Left ventricle myocardium superior (tissue), 1 donor: ENCODE results near the gene CHID1. TPM values are rescaled to one million over a fixed set of nuclear protein-coding genes. Genes with fewer than 3 reads are reported as not detected.

Experiments
- ATAC-seq: fragments of 200-7000 bp; cut with Tn5 transposase; one replicate; pipeline ENCODE4 v1.9.1; 2020; ENCODE audit warnings: mild to moderate bottlenecking, moderate library complexity
- DNase-seq: peaks from one replicate; pipeline ENCODE4 v3.0.0-alpha.2; 2020
- intact Hi-C: fragments of 100-400 bp; cut with micrococcal nuclease; formaldehyde crosslinking; loops from one replicate; pipeline ENCODE4 v1.11.0; 2022
- total RNA-seq: library from RNA; stranded (reverse); fragmentation: NEBNext Ultra II Directional; extraction: Animal tissue kit (Norgen Biotek cat#: 25700); gene quantifications from one replicate; pipeline ENCODE4 v1.2.1, GENCODE V29; 2021
- donor health status: DM: no; HTN: yes; CAD: no; lungs with severe emphysema.

Gene CHID1
- total RNA-seq, 1 donor from 2014 or later = 53.0 TPM

DNA sequence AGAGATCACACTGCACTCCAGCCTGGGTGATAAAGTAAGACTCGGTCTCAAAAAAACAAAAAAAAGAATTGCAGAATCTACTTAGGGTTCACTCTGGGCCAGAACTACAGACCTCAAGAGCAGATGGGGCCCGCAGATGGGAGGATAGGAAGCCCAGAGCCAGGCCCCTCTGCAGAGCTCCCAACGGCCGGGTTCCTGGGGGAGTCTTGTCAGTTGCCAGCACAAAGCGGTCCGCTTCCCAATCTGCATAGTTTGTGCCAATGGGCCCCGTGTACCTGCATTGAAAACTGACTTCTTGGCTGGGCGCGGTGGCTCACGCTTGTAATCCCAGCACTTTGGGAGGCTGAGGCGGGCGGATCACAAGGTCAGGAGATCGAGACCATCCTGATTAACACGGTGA, 1.7 kb upstream of the CHID1 start:
- no peak for ATAC-seq
- DNase-seq = no peak
- intact Hi-C loops = no loop called here

DNA sequence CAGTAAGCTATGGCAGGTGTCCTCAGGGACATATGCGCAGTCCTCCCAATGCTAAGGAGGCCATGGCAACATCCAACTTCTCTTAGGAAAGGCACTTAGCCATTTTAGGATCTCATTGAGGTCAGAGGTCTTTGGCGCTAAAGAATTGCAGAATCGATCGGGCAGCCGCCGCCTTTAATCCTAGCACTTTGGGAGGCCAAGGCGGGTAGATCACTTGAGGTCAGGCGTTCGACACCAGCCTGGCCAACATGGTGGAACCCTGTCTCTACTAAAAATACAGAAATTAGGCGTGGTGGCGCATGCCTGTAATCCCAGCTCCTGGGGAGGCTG, 1.2 kb upstream of the CHID1 start:
- intact Hi-C loops = no loop called here
- no peak for DNase-seq
- ATAC-seq = no peak

DNA sequence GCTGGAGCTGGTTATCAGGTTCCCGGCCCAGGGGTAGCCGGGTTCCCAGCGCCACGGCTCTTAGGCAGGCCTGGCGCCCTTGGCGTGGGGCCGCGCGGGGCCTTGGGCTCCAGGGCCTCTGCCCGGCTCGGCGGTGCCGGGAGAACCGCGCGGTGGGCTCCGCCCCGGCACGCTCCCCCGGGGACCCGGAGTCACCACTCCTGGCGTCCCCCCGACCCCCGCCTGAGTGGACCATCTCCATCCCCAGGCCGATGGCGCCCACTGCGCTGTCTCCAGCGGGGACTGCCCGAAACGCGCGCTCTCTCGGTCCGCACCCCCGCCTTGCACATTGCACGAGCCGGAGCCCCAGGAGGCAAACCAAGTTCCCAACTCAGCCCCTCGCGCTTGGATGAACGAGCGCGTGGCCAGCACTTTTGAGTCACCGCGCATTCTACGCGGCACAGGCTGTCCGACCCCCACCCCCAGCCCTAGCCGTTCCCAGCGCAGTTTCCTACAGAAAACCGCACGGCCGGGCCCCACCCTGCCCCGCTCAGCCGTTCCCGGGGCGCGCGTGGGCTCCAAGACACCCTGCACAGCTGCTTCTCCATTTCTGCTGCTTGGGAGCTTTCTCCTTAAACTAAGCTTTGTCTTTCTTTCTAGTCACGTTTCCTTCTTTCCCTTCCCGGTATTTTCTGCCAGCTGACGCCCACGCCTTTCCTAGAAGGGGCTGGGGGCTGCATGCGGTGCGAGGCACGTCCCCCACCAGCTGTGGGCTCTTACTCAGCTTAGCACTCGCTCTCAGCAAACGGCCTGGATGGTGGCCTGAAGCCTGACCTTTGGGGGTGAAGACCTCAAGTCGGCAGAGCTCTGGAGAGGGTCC, 650 bp upstream of the CHID1 start:
- ATAC-seq (peak; percentile 38), DNase-seq (peak; percentile 67)
- intact Hi-C loops = no loop called here

DNA sequence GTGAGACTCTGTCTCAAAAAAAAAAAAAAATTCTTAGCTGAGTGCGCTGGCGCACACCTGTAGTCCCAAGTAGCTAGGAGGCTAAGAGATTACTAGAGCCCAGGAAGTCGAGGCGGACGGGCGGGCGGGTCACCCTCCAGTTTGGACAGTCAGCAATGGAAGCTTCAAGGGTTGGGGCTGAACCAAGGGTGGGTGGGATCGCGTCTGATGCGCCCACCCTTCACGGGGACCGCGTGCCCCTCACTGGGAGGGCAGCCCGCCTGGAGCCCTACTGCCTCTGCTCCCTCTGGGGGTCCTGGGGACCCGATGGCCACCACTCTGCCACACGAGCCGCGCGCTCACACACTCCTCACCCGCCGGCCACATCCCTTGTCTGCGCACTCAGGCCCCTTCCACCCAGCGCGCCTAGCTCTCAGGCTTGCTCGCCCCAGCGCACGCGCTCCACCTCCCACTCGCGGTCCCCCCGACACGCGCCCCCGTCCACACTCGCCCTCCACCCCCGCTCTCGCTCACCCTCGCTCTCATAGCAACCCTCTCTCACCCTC, 494 bp downstream of the CHID1 start:
- intact Hi-C loops = no loop called here
- ATAC-seq = peak; percentile 2

DNA sequence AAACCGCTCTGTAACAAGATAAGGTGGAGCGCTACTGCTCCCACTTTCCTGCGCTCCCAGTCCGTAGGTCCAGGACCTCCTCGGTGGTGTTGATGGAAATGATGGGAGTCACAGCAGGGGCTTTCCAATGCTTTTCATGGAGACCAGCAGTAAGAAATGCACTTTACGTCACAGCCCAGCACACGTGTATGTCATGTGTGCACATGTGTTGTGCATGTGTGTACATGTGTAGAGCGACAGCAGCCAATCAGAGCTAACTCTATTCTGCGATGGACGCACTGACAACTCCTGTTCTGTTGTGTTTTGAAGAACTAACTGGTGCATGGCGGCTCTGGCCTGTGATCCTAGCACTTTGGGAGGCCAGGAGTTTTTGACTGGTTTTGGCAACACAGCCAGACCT, 1.2 kb downstream of the CHID1 start:
- ATAC-seq (no peak), DNase-seq (no peak)
- intact Hi-C loops = no loop called here

More for the DNA sequence above, 494 bp downstream of the CHID1 start:
- no peak for DNase-seq

DNA sequence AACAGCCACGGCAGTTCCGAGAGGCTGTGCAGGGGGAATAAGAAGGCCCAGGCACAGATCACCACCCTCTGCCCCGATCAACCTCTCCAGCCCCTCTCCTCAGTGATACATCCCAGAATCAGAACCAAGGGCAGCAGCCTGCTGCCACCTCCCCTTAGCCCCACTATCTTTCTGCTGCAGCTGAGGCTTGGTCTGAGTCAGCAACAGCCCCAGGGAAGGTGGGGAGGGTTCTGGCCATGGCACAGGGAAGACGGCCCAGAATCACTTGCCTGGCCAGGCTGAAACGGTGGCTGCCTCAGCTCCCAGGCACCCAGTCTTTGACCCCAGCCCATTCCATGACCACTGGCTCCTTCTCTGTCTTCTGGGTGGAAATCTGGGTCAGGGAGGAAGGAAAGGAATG, 2.3 kb downstream of the CHID1 start:
- ATAC-seq (no peak), DNase-seq (no peak)
- intact Hi-C loops = no loop called here

DNA sequence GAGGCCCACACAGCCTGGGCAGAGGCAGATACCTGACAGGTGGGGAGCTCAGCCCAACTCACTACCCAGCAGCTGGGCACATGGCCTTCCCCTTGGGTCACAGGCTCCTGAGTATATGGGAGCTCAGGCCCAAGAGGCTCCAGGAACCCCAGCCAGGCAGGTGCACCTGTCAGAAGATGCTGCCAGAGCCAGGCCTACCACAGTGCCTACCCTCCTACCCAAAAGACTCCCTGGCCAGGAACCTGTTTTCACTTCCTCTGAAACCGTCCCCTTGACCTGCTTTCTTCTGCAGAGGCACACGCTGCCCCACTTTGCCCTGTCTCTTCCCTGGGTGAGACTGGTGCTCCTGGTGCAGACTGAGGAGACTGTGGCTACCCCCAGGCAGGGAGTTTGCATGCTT, 2.9 kb downstream of the CHID1 start:
- no peak for ATAC-seq
- no peak for DNase-seq
- intact Hi-C loops = no loop called here

DNA sequence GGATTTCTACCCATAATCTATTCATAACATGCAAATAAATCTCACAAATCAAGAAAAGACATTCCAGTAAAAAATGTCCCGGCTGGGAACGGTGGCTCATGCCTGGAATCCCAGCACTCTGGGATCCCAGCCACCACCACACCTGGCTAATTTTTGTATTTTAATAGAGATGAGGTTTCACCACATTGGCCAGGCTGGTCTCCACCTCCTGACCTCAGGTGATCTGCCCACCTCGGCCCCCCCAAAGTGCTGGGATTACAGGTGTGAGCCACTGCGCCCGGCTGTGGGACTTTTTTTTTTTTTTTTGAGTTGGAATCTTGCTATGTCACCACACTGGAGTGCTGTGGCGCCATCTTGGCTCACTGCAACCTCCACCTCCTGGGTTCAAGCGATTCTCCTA, 4.7 kb downstream of the CHID1 start:
- no peak for ATAC-seq
- DNase-seq = no peak
- intact Hi-C loops = no loop called here

DNA sequence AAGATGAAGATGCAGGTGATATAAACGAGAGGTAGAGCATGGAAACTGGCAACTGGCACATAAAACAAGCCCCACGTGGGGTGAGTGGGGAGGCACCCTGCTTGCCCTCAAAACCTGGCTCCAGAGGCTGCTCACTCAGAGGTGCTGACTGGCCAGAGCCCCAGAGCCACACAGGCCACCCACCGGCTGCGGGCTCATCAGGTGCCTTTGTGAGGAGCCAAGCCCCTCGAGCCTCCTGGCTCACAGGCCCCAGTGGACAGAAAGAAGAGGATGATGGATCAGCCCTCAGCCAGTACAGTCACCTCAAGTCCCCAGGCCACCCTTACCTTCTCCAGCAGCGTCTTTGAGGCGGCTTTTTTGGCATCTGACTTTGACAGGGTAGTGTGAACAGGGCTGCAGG, 6.2 kb downstream of the CHID1 start:
- intact Hi-C loops = no loop called here
- DNase-seq (no peak), ATAC-seq (no peak)

DNA sequence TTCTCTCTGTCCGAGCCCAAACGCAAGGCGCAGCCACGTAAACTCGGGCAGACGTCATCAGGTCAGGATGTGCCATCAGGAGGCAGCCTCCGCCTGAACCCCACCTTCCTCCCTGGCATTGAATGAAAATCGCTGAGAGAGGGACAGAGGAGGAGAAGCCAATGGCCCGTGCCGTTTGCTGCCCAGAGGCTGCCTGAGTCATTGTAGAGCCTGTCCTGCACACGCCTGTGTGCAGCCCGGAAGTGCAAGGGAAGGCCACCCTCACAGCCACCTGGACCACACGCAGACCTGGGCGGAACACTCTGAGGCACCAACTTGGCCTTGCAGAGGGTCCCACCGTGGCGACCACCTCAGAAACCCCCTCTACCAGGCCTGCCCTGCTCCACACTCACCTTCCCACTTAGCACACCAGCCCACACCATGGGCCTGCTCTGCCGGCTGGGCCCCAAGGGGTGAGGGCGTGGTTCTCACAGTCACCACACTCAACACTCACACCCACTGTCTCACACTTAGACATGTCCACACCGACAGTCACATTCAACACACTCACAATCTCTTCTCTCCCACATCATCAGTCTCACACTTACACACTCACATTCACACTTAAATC, 9.1 kb downstream of the CHID1 start:
- DNase-seq = no peak
- intact Hi-C loops = no loop called here

DNA sequence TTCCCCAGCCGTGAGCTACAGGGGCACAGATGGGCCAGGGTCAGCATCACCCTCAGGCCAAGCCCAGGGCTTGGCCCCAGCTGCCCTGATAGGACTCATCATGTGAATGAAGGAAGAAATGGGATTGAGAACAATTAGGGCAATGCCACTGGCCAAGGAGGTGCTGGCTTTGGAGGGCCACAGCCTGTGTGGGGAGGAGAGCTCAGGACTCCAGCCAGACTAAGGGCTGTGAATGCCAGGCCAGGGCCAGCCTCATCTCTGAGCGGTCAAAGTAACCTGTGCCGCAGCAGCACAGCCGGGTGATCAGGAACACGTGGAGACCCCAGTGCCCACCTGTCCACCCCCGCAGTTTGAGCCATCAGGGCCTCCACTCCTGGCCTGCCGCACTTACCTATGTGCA, 10.1 kb downstream of the CHID1 start:
- DNase-seq (no peak), ATAC-seq (no peak)
- intact Hi-C loops = no loop called here

More for the DNA sequence above, 9.1 kb downstream of the CHID1 start:
- no peak for ATAC-seq

DNA sequence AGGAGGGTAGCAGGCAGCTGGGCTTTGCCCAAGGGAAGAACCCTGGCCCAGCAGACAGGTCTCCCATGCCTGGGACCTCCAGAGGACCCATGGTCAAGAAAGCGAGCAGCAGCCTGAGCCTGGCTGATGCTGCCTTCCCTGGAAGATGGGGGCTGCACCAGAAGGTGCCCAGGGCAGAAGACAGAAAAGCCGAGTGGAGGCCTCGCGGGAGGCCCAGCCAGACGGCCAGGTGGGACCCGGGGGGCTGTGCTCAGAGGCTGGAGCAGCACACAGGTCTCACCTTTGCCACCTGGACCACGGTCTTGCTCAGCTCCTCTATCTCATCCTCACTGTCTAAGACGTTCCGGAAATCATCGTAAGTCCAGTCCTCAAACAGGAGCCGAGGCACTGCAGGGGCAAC, 10.9 kb downstream of the CHID1 start:
- intact Hi-C loops = no loop called here
- DNase-seq = no peak
- ATAC-seq = no peak

DNA sequence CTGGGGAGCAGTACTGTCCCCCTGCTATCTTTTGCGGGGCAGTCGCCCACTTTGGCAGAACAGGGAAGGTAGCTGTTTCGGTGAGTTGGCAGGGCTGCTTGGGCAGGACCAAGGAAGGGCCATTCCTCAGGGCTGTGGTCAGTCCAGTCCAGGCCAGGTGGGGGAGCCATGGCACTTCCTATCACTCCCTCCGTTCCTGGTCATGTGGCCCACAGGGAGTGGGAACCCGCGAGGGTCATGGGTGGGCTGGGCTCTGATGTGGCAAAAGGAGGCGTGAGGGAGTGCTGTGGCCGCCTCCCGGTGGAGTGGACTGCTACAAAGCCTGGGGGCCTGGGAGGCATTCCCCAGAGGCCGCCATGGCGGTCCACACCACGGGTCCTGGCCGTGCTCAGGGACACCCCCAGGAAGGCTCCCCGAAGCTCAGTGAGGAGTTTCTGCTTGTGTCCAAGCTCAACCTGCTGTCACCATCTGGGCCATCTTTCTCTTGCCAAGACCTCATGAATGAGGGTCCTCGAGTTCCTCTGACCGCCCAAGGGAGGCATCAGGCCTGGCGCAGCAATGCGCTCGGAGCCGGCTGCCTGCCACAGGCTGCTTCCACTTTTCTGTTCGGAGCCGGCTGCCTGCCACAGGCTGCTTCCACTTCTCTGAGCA, 11.9 kb downstream of the CHID1 start:
- intact Hi-C loops = no loop called here
- ATAC-seq (peak; percentile 41), DNase-seq (no peak)

DNA sequence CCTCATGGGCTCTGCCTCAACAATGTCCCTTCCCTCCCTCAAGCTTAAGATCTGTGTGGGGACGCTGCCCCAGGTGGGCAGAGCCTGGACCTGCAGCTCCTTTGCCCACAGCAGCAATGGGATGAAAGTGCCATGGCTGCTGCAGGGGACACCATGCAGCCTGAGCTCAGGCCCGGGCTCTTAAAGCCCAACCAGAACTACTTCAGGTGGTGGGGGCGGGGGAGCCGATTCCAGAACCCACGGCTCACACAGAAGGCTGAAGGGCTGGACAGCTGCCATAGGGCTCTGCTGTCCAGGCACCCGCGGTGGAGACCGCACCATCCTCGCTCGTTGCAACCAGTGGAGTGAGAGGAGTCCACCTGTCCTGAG, 12.5 kb downstream of the CHID1 start:
- no peak for DNase-seq

DNA sequence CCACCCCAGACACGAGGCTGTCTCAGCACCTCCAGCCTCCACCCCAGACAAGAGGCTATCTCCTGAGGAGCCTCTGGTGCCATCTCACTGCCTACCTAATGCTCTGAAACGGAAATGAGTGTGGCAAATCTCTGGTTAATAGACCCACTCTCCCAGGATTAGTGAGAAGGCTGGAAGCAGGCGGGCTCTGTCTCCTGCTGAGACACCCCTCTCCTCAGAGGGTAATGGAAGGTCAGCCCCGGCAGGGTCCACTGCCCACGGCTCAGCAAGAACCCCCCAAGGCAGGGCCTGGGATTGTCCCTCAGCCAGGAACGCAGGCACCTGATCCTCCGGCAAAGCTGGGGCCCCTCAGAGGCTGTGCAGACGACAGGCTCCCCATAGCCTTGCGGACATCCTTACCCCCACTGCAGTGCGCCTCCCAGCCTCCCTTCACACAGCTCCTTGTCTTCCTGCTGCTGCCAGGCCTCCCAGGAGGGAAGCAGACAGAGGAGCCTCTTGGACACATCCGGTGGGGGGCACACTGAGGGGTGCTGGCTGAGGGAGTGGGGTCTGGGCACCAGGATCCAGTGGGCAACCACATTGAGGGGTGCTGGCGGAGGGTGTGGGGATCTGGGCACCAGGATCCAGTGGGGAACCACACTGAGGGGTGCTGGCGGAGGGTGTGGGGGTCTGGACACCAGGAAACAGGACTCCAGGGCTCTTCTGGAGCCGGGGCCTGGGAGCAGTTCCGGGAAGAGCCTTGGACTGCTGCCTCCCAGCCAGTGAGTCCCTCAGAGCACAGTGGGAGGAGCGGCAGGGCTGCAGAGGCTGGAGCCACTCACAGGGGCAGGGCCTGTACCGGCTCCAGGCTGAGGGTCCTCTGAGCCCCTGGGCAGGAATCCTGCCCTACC, 13.1 kb downstream of the CHID1 start:
- intact Hi-C loops = no loop called here
- ATAC-seq (no peak), DNase-seq (no peak)

More for the DNA sequence above, 12.5 kb downstream of the CHID1 start:
- intact Hi-C loops = no loop called here
- ATAC-seq = peak; percentile 13

DNA sequence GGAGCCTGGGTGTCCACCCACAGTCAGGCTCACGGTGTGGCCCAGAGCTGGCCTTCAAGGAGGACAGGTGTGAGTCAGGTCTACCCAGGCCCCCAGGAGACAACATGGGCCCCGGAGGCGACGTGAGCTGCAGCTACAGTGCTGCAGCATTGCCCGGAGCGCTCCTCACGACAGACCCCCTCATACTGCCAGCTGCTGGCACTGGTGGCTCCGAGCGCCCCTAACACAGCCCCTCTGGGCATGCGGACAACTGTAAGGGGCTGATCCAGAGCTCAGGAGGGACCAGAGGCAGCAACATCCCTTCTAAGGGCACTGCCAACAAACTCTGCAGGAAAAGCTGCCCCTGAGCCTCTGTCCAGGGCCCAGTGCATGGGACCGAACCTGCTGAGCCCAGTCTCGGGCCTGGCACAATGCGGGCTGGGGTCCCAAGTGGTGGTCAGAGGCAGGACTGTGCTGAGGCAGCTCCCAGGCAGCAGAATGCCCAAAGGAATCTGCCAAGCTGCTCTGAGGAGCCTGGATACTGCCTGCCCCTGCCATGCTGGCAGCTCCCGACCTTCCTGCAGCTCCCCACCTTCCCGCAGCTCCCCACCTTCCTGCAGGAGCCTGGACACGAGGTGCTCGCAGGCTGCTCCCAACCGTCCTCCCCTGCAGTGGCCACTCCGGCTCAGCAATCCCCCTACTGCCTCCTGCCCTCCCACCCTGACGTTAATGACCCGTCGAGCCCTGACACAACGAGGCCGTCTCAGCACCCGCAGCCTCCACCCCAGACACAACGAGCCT, 15.1 kb downstream of the CHID1 start:
- DNase-seq (no peak), ATAC-seq (no peak)
- intact Hi-C loops = no loop called here

DNA sequence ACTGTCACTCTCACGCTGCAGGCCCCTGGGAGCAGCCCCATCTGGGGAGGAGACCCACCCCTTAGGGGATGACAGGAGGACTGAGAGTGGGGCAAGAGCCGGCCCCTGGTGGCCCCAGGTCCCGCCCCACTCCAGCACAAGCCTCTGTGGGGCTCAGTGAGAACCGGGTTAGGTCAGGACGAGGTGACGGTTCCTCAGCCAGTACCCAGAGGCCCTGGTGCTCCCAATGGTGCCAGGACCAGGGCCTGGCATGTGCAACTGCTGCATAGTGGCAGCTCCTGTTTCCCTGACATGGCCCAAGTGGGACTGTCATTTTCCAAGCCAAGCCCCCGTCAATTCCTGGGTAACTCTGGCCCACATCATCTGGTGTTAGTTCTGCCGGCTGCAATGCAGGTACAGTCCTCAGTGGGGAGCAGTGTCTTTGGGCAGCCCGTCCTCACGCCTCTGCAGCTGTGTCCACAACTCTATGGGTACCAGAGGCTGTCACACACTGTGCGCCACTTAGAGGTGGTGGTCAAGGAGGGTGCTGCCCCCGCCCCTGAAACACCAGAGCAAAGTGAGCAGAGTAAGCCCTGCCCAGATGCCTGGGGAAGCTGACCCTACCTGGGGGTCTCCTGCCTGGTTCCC, 15.9 kb downstream of the CHID1 start:
- no peak for ATAC-seq
- no peak for DNase-seq
- intact Hi-C loops = no loop called here

DNA sequence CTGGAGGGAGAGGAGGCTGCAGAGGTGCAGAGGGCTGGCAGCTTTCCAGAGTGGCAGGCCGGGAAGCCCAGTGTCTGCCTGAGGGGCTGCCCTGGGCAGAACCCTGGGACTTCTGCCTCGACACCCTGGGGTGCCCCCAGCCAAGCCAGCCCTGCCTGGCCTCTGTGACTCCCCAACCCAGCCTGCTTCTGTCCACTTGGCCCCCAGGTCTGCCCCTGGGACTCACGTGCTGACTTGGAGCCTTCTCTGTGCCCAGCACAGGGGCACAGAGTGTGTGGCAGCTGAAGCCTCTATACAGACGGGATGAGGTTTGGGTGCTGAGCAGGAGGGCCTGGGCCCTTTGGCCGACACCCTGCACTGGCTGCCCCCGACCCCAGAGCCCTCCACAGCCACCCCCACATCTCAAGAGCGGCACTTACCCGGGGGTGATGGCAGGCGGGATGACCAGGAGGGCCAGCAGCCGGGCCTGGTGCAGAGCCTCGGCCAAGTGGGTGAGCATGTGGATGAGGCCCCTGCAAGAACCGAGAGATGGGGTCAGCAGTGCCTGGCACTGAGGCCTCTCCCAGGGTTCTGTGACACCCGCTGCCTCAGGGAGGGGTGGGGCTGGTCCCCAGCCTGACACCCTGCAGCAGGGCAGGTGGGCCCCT, 17.5 kb downstream of the CHID1 start:
- DNase-seq (no peak), ATAC-seq (no peak)
- intact Hi-C loops = no loop called here
